Measurements from ENCODE around the gene MFSD1.

- TF ChIP-seq CTCF (IDR thresholded peaks at IDR 0.05), result no peak
- no peak for TF ChIP-seq POLR2A (IDR thresholded peaks at IDR 0.05)
Observed at GRCh38 chr3:158808697-158809096, 6.8 kb downstream of the MFSD1 start.

Measured in upper lobe of left lung (tissue), 4 donors.